Keratinocyte (primary cell): Measurements from ENCODE around the gene SLC22A12. TPM values are rescaled to one million over a fixed set of nuclear protein-coding genes. Genes with fewer than 3 reads are reported as not detected.

Experiments
- DNase-seq: peaks from one replicate; pipeline ENCODE4 v3.0.0-alpha.2; 2011; ENCODE audit warnings: low read depth, missing footprints, low spot score
- FAIRE-seq: peaks from 2 replicates; lab custom pipeline; 2011; peaks lifted over from hg19 to GRCh38; lab: Jason Lieb, UNC
- H2AFZ ChIP-seq: 2 replicates; pipeline ENCODE4 v1.6.0; 2012; ENCODE audit warnings: low read length, control low read depth, inconsistent platforms; ENCODE audit not compliant: control insufficient read depth
- H3K27ac ChIP-seq: 2 replicates; pipeline ENCODE4 v1.5.1; 2011; ENCODE audit warnings: low read length; ENCODE audit not compliant: control insufficient read depth, insufficient read depth
- H3K27me3 ChIP-seq: 3 replicates; pipeline ENCODE4 v1.6.0; 2011; ENCODE audit warnings: low read length; ENCODE audit not compliant: control insufficient read depth, insufficient read depth; ENCODE audit errors: extremely low read depth
- H3K36me3 ChIP-seq, 2 experiments: 2 replicates in 1 of 2; 3 replicates in 1 of 2; pipeline ENCODE4 v1.5.1; 2011; ENCODE audit warnings: low read length in 2 of 2, mild to moderate bottlenecking in 1 of 2; ENCODE audit not compliant: control insufficient read depth in 2 of 2, insufficient read depth in 2 of 2; ENCODE audit errors: extremely low read depth in 1 of 2
- H3K4me1 ChIP-seq: 3 replicates; pipeline ENCODE4 v1.5.1; 2011; ENCODE audit warnings: low read length; ENCODE audit not compliant: control insufficient read depth, insufficient read depth; ENCODE audit errors: extremely low read depth
- H3K4me2 ChIP-seq: 3 replicates; pipeline ENCODE4 v1.6.0; 2011; ENCODE audit warnings: low read depth, low read length; ENCODE audit not compliant: control insufficient read depth, insufficient read depth; ENCODE audit errors: extremely low read depth
- H3K4me3 ChIP-seq, 3 experiments: fragments of 200-600 bp in 1 of 3; sonication (generic) in 1 of 3; 2 replicates in 2 of 3; 3 replicates in 1 of 3; pipeline ENCODE4 v1.5.1; 2011 to 2016; ENCODE audit warnings: low read length in 3 of 3, mild to moderate bottlenecking in 3 of 3, control low read depth in 2 of 3, inconsistent platforms in 1 of 3, low read depth in 1 of 3, mixed read lengths in 1 of 3, mixed run types in 1 of 3, moderate library complexity in 1 of 3; ENCODE audit not compliant: control insufficient read depth in 2 of 3, insufficient read depth in 2 of 3; ENCODE audit errors: extremely low read depth in 1 of 3
- H3K79me2 ChIP-seq: 2 replicates; pipeline ENCODE4 v1.6.0; 2012; ENCODE audit warnings: low read length; ENCODE audit not compliant: control insufficient read depth, insufficient read depth
- H3K9ac ChIP-seq: 3 replicates; pipeline ENCODE4 v1.6.0; 2011; ENCODE audit warnings: low read length; ENCODE audit not compliant: control insufficient read depth, insufficient read depth; ENCODE audit errors: extremely low read depth
- H3K9me1 ChIP-seq: 3 replicates; pipeline ENCODE4 v1.6.0; 2011; ENCODE audit warnings: low read length; ENCODE audit not compliant: control insufficient read depth, insufficient read depth; ENCODE audit errors: extremely low read depth
- H3K9me3 ChIP-seq: 2 replicates; pipeline ENCODE4 v1.5.1; 2012; ENCODE audit warnings: low read depth, low read length; ENCODE audit not compliant: control insufficient read depth
- H4K20me1 ChIP-seq: 3 replicates; pipeline ENCODE4 v1.6.0; 2011; ENCODE audit warnings: low read length; ENCODE audit not compliant: control insufficient read depth, insufficient read depth; ENCODE audit errors: extremely low read depth
- EZH2 ChIP-seq: IDR thresholded peaks from one replicate; pipeline ENCODE4 v1.6.1; 2012; ENCODE audit warnings: inconsistent platforms, mild to moderate bottlenecking, low read length, moderate library complexity
- dilution Hi-C: fragments of 300-500 bp; cut with MboI; formaldehyde crosslinking; loops from one replicate; pipeline ENCODE4 v1.7.0; 2020; ENCODE audit warnings: low sequenced_read_pairs; ENCODE audit not compliant: extremely low pct_ligation_motif_present
- polyA plus RNA-seq, 5 experiments: library from polyadenylated mRNA; depleted of rRNA in 3 of 5; stranded (reverse) in 3 of 5; stranded (forward) in 1 of 5; unstranded in 1 of 5; fragments of >200 nt; gene quantifications; 1 replicate in 1 of 5; 2 replicates in 3 of 5; 3 replicates in 1 of 5; pipeline versions ENCODE4 v1.2.1 to v1.2.3, GENCODE V29; 2011 to 2012; ENCODE audit warnings: missing spikeins in 2 of 5, low read depth in 1 of 5, low replicate concordance in 1 of 5
- TF ChIP-seq, protein P1 (sequence below), 3 experiments: IDR thresholded peaks in 1 of 3; conservative IDR thresholded peaks in 1 of 3; optimal IDR thresholded peaks in 1 of 3; 2 replicates in 2 of 3; 3 replicates in 1 of 3; pipeline versions ENCODE3 to v1.5.1; 2011; ENCODE audit warnings: low read length in 3 of 3, mild to moderate bottlenecking in 3 of 3, moderate library complexity in 2 of 3, control low read depth in 1 of 3, inconsistent platforms in 1 of 3; ENCODE audit not compliant: insufficient read depth in 2 of 3; ENCODE audit errors: extremely low read depth in 1 of 3

Gene SLC22A12
- polyA plus RNA-seq, 1 donor (not counting 4 experiments of a cell fraction or from before 2014, with no cell fraction given), result not detected

DNA sequence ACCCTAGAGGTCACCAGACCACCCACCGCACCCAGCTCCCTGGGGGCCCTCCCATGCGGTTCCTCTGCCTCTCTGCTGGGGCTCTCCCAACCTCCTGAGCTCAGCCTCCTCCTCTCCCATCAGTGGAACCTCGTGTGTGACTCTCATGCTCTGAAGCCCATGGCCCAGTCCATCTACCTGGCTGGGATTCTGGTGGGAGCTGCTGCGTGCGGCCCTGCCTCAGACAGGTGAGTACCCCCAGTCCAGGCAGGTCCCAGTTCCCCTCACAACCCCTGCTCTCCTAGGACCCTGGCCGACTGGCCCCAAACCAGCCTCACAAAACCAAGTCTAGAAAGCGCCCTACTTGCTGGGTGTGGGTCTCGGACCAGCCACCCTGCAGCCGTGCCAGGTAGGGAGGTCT is 1.6 kb downstream of the SLC22A12 start:
- DNase-seq, result no peak
- FAIRE-seq, result no peak

GRCh38 chr11:64593156-64594105 is 2.4 kb downstream of the SLC22A12 start:
- FAIRE-seq, result no peak
- no peak overlapping the region for H3K27ac ChIP-seq
- no peaks in the 10 kb centered on the region for H3K36me3 ChIP-seq
- dilution Hi-C loops, result no loop called here
- no peaks in the 10 kb centered on the region for H3K9me1 ChIP-seq
- H3K79me2 ChIP-seq, result no peaks in the 10 kb centered on the region
- H3K27me3 ChIP-seq, result no peaks in the 10 kb centered on the region
- no peak overlapping the region for H2AFZ ChIP-seq
- H3K4me2 ChIP-seq, result no peak overlapping the region
- peaks cover 4% of the 10 kb centered on the region for H3K9me3 ChIP-seq
- no peak overlapping the region for H3K9ac ChIP-seq
- H3K4me1 ChIP-seq, result no peaks in the 10 kb centered on the region
- no peak overlapping the region for H3K4me3 ChIP-seq
- DNase-seq, result no peak
- H4K20me1 ChIP-seq, result no peaks in the 10 kb centered on the region
- TF ChIP-seq, protein P1, sequence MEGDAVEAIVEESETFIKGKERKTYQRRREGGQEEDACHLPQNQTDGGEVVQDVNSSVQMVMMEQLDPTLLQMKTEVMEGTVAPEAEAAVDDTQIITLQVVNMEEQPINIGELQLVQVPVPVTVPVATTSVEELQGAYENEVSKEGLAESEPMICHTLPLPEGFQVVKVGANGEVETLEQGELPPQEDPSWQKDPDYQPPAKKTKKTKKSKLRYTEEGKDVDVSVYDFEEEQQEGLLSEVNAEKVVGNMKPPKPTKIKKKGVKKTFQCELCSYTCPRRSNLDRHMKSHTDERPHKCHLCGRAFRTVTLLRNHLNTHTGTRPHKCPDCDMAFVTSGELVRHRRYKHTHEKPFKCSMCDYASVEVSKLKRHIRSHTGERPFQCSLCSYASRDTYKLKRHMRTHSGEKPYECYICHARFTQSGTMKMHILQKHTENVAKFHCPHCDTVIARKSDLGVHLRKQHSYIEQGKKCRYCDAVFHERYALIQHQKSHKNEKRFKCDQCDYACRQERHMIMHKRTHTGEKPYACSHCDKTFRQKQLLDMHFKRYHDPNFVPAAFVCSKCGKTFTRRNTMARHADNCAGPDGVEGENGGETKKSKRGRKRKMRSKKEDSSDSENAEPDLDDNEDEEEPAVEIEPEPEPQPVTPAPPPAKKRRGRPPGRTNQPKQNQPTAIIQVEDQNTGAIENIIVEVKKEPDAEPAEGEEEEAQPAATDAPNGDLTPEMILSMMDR (optimal IDR thresholded peaks at IDR 0.05 in 1 of 3, IDR thresholded peaks at IDR 0.05 in 1 of 3, conservative IDR thresholded peaks at IDR 0.05 in 1 of 3; ENCODE audit: extremely low read depth in 1 of 3, insufficient read depth in 2 of 3, low read length in 3 of 3), result no peak
- TF ChIP-seq EZH2, result no peak

More for the DNA sequence above, 1.6 kb downstream of the SLC22A12 start:
- H3K27ac ChIP-seq, result no peak overlapping the region
- H3K4me2 ChIP-seq, result no peak overlapping the region
- no peak overlapping the region for H3K4me3 ChIP-seq
- H3K4me1 ChIP-seq, result no peaks in the 10 kb centered on the region
- H3K9me1 ChIP-seq, result no peaks in the 10 kb centered on the region
- H3K9ac ChIP-seq, result no peak overlapping the region
- TF ChIP-seq, protein P1 (optimal IDR thresholded peaks at IDR 0.05 in 1 of 3, IDR thresholded peaks at IDR 0.05 in 1 of 3, conservative IDR thresholded peaks at IDR 0.05 in 1 of 3; ENCODE audit: extremely low read depth in 1 of 3, insufficient read depth in 2 of 3, low read length in 3 of 3), result no peak
- no peak for TF ChIP-seq EZH2
- H4K20me1 ChIP-seq, result no peaks in the 10 kb centered on the region
- no peaks in the 10 kb centered on the region for H3K36me3 ChIP-seq
- no peaks in the 10 kb centered on the region for H3K79me2 ChIP-seq
- H3K9me3 ChIP-seq, result peaks cover 4% of the 10 kb centered on the region
- H3K27me3 ChIP-seq, result no peaks in the 10 kb centered on the region
- dilution Hi-C loops, result no loop called here
- no peak overlapping the region for H2AFZ ChIP-seq
